GM19023 (cell line): ENCODE data around the gene CALHM5.
"Not testable (repeated sequence)": the region's sequence is repeated elsewhere in the genome, so short reads cannot be mapped to it uniquely, and the experiment has no call there.

Source experiments
- ATAC-seq: cut with Tn5 transposase; IDR thresholded peaks from one replicate; pipeline ENCODE4 v1.9.1; 2021; ENCODE audit warnings: mild to moderate bottlenecking, moderate library complexity; ENCODE audit not compliant: unreplicated experiment

Gene CALHM5

GRCh38 chr6:116511424-116512110 lies at the start of gene CALHM5:
TSS of gene CALHM5 (plus strand) at chr6:116511639. CDS start at chr6:116511697, 58 bp downstream.
- no peak for ATAC-seq

DNA sequence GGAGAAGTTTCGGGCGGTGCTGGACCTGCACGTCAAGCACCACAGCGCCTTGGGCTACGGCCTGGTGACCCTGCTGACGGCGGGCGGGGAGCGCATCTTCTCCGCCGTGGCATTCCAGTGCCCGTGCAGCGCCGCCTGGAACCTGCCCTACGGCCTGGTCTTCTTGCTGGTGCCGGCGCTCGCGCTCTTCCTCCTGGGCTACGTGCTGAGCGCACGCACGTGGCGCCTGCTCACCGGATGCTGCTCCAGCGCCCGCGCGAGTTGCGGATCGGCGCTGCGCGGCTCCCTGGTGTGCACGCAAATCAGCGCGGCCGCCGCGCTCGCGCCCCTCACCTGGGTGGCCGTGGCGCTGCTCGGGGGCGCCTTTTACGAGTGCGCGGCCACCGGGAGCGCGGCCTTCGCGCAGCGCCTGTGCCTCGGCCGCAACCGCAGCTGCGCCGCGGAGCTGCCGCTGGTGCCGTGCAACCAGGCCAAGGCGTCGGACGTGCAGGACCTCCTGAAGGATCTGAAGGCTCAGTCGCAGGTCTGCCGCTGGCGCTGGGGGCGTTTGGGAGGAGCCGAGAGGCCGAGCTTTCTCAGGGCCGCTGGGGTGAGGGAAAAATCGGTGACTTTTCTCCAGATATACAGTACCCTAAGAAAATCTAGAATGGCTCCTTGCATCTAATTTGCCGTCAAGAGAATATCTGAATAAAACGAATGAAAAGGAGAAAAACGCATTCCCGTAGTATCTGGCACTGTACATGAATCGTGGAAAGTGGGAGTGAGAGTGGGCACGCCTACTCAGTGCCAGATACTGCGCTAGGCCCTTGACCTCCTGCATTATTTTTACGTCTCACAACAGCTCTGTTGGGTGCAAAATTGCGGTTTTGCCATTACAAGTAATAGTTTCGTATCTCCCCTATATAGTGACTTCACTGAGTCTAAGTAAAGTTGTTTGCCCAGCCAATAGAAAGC lies 49.2 kb upstream of the CALHM5 start:
- peak; percentile 79 for ATAC-seq

GRCh38 chr6:116463301-116463700 lies 48.1 kb upstream of the CALHM5 start:
- ATAC-seq = no peak

DNA sequence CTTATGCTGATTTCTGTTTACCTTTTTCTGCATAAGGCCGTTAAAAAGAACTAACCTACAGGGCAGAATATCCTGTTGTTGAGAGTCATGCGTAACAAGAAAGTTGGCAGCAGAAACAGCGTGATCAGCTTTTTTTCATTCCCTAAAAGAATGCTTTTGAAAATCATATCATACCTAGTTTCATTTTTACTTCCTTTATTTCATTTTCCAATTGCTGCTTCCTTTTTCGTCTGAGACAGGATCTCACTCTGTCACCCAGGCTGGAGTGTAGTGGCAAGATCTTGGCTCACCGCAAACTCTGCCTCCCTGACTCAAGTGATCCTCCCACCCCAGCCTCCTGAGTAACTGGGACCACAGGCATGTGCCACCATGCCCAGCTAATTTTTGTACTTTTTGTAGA lies 46.2 kb upstream of the CALHM5 start:
- no peak for ATAC-seq

DNA sequence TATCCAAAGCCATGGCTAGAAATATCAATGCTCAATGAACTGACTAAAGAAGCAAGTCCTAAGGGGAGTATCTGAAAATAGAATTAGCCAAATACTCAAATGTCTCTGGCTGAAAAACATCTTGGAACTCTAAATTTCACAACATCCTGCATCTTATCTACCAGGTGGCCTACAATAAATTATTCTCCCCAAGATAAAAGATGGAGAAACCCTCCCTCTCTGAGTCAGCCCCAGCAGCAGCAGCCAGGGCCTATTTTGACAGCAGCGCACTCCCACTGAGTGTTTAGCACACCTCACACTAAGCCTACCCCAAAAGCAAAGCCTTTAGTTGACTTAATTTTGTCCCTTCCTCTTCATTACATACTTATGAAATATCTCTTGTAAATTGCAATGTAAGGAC lies 44.3 kb upstream of the CALHM5 start:
- no peak for ATAC-seq

DNA sequence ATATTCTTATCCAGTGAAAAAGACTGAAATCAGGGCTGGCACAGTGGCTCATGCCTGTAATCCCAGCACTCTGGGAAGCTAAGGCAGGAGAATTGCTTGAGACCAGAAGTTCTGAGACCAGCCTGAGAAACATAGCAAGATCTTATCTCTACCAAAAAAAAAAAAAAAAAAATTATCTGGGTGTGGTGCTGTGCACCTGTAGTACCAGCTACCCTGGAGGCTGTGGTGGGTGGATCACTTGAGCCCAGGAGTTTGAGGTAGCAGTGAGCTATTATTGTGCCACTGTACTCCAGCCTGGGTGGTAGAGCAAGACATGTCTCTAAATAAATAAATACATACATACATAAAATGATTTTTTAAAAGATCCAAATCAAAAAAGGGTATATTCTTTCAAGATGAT lies 43.9 kb upstream of the CALHM5 start:
- no peak for ATAC-seq

DNA sequence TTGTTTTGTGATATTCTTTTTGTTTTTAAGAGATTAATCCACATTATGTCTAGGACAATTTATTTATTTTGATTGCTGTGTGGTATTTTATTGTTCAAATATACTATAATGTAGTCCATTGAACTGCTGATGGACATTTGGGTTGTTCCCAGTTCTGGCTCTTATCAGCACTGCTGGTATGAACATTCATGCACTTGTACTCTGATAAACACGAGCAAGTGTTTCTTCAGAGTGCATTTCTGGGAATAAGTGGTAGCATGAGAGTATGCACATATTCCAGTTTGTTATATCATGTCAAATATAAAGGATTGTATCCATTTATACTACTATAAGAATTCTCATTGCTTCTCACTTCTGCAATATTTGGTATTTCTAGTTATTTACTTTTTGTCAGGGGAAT lies 43.1 kb upstream of the CALHM5 start:
- no peak for ATAC-seq

DNA sequence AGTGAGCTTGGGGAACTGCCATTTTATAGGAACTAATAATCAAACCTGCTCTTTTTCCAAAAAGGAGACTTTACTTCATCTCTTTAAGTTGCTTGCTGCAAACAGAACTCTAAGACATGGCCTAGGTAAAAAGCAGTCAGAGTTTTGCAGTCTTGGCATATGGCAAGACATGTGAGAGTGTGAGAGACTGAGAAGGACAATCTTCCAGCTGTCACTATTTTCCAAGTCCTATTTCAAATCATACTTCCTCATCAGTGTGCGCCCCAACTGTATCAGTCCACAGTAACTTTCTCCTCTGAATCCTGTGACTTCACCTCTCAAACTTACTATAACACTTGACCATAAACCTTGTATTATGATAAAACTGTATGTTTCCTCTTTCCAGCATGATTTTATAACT lies 39.9 kb upstream of the CALHM5 start:
- ATAC-seq = no peak

DNA sequence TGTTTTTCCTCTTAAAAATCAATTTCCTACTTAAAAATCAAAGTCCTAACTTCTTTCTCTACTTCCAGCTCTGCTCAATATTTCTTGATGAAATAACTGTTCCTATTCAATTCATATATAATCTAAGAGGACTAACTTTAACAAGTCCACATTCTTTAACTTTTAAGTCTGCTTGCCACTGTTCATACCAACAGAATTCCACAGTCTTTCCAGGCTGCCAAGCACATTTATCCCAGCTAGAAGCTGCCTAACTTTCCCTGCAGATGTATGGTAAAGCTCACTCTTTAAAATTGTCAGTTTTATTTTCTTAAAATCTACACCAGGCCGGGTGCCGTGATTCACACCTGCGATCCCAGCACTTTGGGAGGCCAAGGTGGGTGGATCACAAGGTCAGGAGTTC lies 38.7 kb upstream of the CALHM5 start:
- ATAC-seq = no peak

DNA sequence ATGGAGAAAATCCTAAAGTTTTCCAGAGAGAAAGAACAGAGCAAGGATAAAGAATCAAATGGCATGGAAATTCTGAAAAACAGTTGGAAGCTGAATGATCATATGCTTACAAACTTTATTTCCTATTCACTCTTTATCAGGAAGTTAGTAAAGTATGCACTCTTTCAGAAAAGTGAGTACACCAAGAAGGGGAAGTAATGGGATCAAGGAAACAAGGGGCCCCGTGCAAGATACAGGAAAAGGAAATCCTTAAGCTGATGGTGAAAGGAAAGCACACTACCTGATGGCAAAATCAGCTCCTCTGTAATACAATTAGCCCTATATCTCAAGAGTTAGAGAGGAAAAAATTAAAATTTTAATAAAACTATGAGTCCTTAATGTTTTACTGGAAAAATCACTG lies 36.3 kb upstream of the CALHM5 start:
- no peak for ATAC-seq

DNA sequence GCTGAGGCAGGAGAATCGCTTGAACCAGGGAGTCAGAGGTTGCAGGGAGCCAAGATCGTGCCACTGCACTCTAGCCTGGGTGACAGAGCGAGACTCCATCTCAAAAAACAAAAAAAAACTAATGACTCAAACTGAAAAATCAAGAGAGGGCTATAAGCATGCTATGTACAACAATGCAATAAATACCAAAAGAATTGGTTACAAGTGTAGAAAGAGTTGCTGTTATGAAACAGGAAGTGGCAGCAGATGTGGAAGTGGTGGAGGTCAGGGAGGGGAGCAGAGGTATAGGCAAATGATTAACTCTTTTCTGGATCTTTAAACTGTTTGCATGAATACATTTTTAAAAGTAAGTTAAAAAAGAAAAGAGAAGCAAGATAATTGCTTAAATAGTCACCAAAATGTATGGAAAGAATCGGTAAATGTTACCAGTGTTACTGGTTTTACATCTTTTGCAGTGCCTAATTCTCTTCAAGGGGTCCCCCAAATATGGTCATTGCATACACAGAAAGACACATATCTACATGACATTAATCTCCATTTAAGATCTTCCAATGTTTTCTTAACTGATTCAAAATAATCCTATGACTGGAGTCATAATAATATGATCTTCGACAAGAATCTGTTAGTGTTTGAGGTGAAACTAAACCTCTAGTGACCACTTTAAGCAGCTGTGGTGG lies 35.3 kb upstream of the CALHM5 start:
- peak; percentile 100 for ATAC-seq

DNA sequence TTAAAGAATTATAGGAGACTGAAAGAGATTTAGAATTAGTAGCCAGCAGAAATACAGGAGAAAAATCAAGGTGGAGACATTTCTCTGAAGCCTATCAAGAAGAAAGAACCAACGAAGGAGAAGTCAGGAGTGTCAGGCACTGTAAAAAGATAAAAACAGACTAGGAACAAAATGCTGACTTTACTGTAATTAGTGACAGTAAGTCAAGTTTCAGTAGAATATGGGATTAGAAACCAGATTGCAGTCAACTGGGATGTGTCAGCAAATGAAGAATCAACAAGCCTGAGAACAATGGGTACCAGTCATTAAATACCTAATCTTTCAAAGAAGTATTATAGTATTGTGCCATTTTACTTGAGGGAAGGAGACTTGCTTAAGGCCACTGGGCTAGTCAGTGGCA lies 28.7 kb upstream of the CALHM5 start:
- no peak for ATAC-seq

GRCh38 chr6:116483616-116484015 lies 27.8 kb upstream of the CALHM5 start:
- ATAC-seq = no peak

- no peak for ATAC-seq
These were observed 25.8 kb upstream of the CALHM5 start for GRCh38 chr6:116485559-116486184.

- ATAC-seq = no peak
These were observed 19.7 kb upstream of the CALHM5 start for GRCh38 chr6:116491610-116492330.

GRCh38 chr6:116492331-116493067 lies 18.9 kb upstream of the CALHM5 start:
- ATAC-seq = no peak

DNA sequence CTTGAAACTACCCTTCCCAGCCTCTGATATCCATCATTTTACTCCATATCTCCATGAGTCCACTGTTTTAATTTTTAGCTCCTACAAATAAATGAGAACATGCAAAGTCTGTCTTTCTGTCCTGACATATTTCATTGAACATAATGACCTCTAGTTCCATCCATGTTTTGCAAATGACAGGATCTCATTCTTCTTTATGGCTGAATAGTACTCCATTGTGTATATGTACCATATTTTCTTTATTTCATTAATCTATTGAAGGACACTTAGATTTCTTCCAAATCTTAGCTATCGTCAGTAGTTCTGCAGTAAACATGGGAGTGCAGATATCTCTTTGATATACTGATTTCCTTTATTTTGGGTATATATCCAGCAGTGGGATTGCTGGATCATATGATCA lies 16.3 kb upstream of the CALHM5 start:
- not testable (repeated sequence) for ATAC-seq

- no peak for ATAC-seq
These were observed 14.2 kb upstream of the CALHM5 start for GRCh38 chr6:116497113-116497676.

DNA sequence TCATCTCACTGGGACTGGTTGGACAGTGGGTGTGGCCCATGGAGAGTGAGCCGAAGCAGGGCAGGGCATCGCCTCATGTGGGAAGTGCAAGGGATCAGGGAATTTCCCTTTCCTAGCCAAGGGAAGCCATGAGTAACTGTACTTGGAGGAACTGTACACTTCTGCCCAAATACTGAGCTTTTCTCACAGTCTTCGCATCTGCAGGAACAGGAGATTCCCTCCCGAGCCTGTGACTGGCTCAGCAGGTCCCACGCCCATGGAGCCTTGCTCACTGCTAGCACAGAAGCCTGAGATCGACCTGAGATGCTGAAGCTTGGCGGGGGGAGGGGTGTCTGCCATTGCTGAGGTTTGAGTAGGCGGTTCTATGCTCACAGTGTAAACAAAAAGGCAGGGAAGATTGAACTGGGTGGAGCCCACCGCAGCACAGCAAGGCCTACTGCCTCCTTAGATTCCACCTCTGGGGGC lies 10.4 kb upstream of the CALHM5 start:
- ATAC-seq = no peak
